Stimulated activated CD8-positive, alpha-beta memory T cell treated with anti-CD3 and anti-CD28 coated beads, Interleukin-12 subunit alpha, Interleukin-12 subunit beta, amount 100 ng/mL, for 1 hour (primary cell): ENCODE measurements around the gene RAB34.

ENCODE experiments used
- DNase-seq: peaks from one replicate; pipeline ENCODE4 v3.0.0-alpha.2; 2020; ENCODE audit warnings: low read depth

RAB34 gene

GRCh38 chr17:28717578-28718332 is at the start of gene RAB34:
Gene RAB34, minus strand, starts transcription at chr17:28717868. Its CDS starts 602 bp downstream, at chr17:28717266.
- DNase-seq, result no peak

GRCh38 chr17:28765038-28765437 is 47.4 kb upstream of the RAB34 start:
- no peak for DNase-seq

GRCh38 chr17:28763804-28764266 is 46.2 kb upstream of the RAB34 start:
- DNase-seq, result peak; percentile 71

GRCh38 chr17:28763137-28763799 is 45.6 kb upstream of the RAB34 start:
- DNase-seq, result no peak

GRCh38 chr17:28760601-28761562 is 43.2 kb upstream of the RAB34 start:
- DNase-seq, result no peak

GRCh38 chr17:28759256-28759865 is 41.7 kb upstream of the RAB34 start:
- no peak for DNase-seq

GRCh38 chr17:28758411-28759121 is 40.9 kb upstream of the RAB34 start:
- DNase-seq, result no peak

GRCh38 chr17:28756049-28756804 is 38.6 kb upstream of the RAB34 start:
- no peak for DNase-seq

GRCh38 chr17:28755486-28755885 is 37.8 kb upstream of the RAB34 start:
- DNase-seq, result no peak

GRCh38 chr17:28751600-28752366 is 34.1 kb upstream of the RAB34 start:
- no peak for DNase-seq

- DNase-seq, result peak; percentile 81
These were observed 32.7 kb upstream of the RAB34 start for GRCh38 chr17:28750178-28751047.

GRCh38 chr17:28749516-28750177 is 32.0 kb upstream of the RAB34 start:
- DNase-seq, result no peak

GRCh38 chr17:28748852-28749515 is 31.3 kb upstream of the RAB34 start:
- no peak for DNase-seq

GRCh38 chr17:28747801-28748750 is 30.4 kb upstream of the RAB34 start:
- no peak for DNase-seq

GRCh38 chr17:28747051-28747691 is 29.5 kb upstream of the RAB34 start:
- no peak for DNase-seq

- no peak for DNase-seq
These were observed 29.0 kb upstream of the RAB34 start for GRCh38 chr17:28746611-28747050.
